Neural cell (in vitro differentiated cells): Measurements from ENCODE around the gene CFDP1.

Experiments
- CTCF ChIP-seq: fragments of 450-650 bp; IDR thresholded peaks from 2 replicates; pipeline ENCODE4 v1.5.1; 2014; ENCODE audit warnings: antibody characterized with exemption, mild to moderate bottlenecking, moderate library complexity; ENCODE audit not compliant: poor library complexity, severe bottlenecking
- MXI1 ChIP-seq: fragments of 450-650 bp; conservative IDR thresholded peaks from 2 replicates; pipeline ENCODE4 v1.6.1; 2014; ENCODE audit warnings: antibody characterized with exemption, mild to moderate bottlenecking; ENCODE audit not compliant: poor library complexity, severe bottlenecking
- POLR2AphosphoS5 ChIP-seq: IDR thresholded peaks from 2 replicates; pipeline ENCODE4 v1.6.1; 2012
- RAD21 ChIP-seq: fragments of 450-650 bp; conservative IDR thresholded peaks from 2 replicates; pipeline ENCODE4 v1.6.1; 2014; ENCODE audit warnings: antibody characterized with exemption, mild to moderate bottlenecking, moderate library complexity
- REST ChIP-seq: IDR thresholded peaks from 2 replicates; pipeline ENCODE4 v1.6.1; 2012; ENCODE audit warnings: borderline replicate concordance
- SMC3 ChIP-seq: fragments of 450-650 bp; conservative IDR thresholded peaks from 2 replicates; pipeline ENCODE4 v1.6.1; 2014; ENCODE audit warnings: antibody characterized with exemption, mild to moderate bottlenecking, moderate library complexity; ENCODE audit not compliant: poor library complexity

- no peak for TF ChIP-seq CTCF
- TF ChIP-seq REST: no peak
- no peak for TF ChIP-seq POLR2AphosphoS5
- TF ChIP-seq RAD21: no peak
- TF ChIP-seq SMC3: no peak
- TF ChIP-seq MXI1: no peak
Observed at GRCh38 chr16:75266738-75267630, 166.3 kb downstream of the CFDP1 start.
